Neural cell (in vitro differentiated cells): ENCODE measurements around the gene GLMN. TPM values are rescaled to one million over a fixed set of nuclear protein-coding genes. Genes with fewer than 3 reads are reported as not detected.

Experiments used
- H2AFZ ChIP-seq: fragments of 200-600, 300-800 bp; sonication (generic), shearing (Covaris generic); 2 replicates; pipeline ENCODE4 v1.6.0; 2014; ENCODE audit warnings: low read depth, mild to moderate bottlenecking, antibody characterized with exemption, low read length, moderate library complexity
- H3F3A ChIP-seq: fragments of 200-600 bp; shearing (Covaris generic); 2 replicates; pipeline ENCODE4 v1.6.1; 2016; ENCODE audit warnings: mild to moderate bottlenecking, moderate library complexity, mixed read lengths, antibody characterized with exemption, low read length; ENCODE audit not compliant: insufficient read depth, poor library complexity, severe bottlenecking
- H3K27ac ChIP-seq: fragments of 200-600, 300-800 bp; sonication (generic), shearing (Covaris generic); 2 replicates; pipeline ENCODE4 v1.5.1; 2014; ENCODE audit warnings: mild to moderate bottlenecking, low read length, moderate library complexity
- H3K27me3 ChIP-seq: fragments of 300-800, 200-600 bp; sonication (generic), shearing (Covaris generic); 2 replicates; pipeline ENCODE4 v1.6.0; 2014; ENCODE audit warnings: mild to moderate bottlenecking, low read depth, low read length, moderate library complexity; ENCODE audit not compliant: insufficient read depth
- H3K36me3 ChIP-seq: fragments of 300-800, 200-600 bp; sonication (generic), shearing (Covaris generic); 2 replicates; pipeline ENCODE4 v1.5.1; 2014; ENCODE audit warnings: mild to moderate bottlenecking, antibody characterized with exemption, low read length, moderate library complexity; ENCODE audit not compliant: insufficient read depth
- H3K4me2 ChIP-seq: fragments of 300-800, 200-600 bp; sonication (generic), shearing (Covaris generic); 2 replicates; pipeline ENCODE4 v1.6.0; 2014; ENCODE audit warnings: mild to moderate bottlenecking, low read length
- H3K4me3 ChIP-seq: fragments of 300-800, 200-600 bp; sonication (generic), shearing (Covaris generic); 2 replicates; pipeline ENCODE4 v1.5.1; 2014; ENCODE audit warnings: mild to moderate bottlenecking, low read length, moderate library complexity
- H3K79me2 ChIP-seq: fragments of 200-600 bp; shearing (Covaris generic); replicated peaks from 2 replicates; pipeline ENCODE4 v1.6.0; 2014; ENCODE audit warnings: mild to moderate bottlenecking, low read length, moderate library complexity; ENCODE audit not compliant: insufficient read depth
- H3K9ac ChIP-seq: fragments of 300-800, 200-600 bp; sonication (generic), shearing (Covaris generic); 2 replicates; pipeline ENCODE4 v1.6.1; 2016; ENCODE audit warnings: mild to moderate bottlenecking, low read length, mixed read lengths
- H3K9me2 ChIP-seq: fragments of 200-600 bp; shearing (Covaris generic); 2 replicates; pipeline ENCODE4 v1.6.1; 2016; ENCODE audit warnings: mild to moderate bottlenecking, low read length, mixed read lengths; ENCODE audit not compliant: insufficient read depth
- H3K9me3 ChIP-seq: fragments of 200-600, 300-800 bp; sonication (generic), shearing (Covaris generic); 2 replicates; pipeline ENCODE4 v1.6.1; 2016; ENCODE audit warnings: mild to moderate bottlenecking, mixed run types, low read length, moderate library complexity, mixed read lengths
- H4K20me1 ChIP-seq: fragments of 200-600 bp; shearing (Covaris generic); 2 replicates; pipeline ENCODE4 v1.6.1; 2016; ENCODE audit warnings: mild to moderate bottlenecking, mixed run types; ENCODE audit not compliant: insufficient read depth
- CTCF ChIP-seq: fragments of 450-650 bp; IDR thresholded peaks from 2 replicates; pipeline ENCODE4 v1.5.1; 2014; ENCODE audit warnings: antibody characterized with exemption, mild to moderate bottlenecking, moderate library complexity; ENCODE audit not compliant: poor library complexity, severe bottlenecking
- EP300 ChIP-seq: fragments of 450-650 bp; conservative IDR thresholded peaks from 2 replicates; pipeline ENCODE4 v1.6.1; 2014; ENCODE audit warnings: antibody characterized with exemption, mild to moderate bottlenecking, moderate library complexity; ENCODE audit not compliant: poor library complexity, severe bottlenecking
- EZH2 ChIP-seq: fragments of 200-600, 300-800 bp; shearing (Covaris generic), sonication (generic); IDR thresholded peaks from 2 replicates; pipeline ENCODE4 v1.6.1; 2014; ENCODE audit warnings: antibody characterized with exemption, low read length, borderline replicate concordance, mild to moderate bottlenecking; ENCODE audit not compliant: insufficient read depth, poor library complexity, severe bottlenecking
- MXI1 ChIP-seq: fragments of 450-650 bp; conservative IDR thresholded peaks from 2 replicates; pipeline ENCODE4 v1.6.1; 2014; ENCODE audit warnings: antibody characterized with exemption, mild to moderate bottlenecking; ENCODE audit not compliant: poor library complexity, severe bottlenecking
- POLR2AphosphoS5 ChIP-seq: IDR thresholded peaks from 2 replicates; pipeline ENCODE4 v1.6.1; 2012
- RAD21 ChIP-seq: fragments of 450-650 bp; conservative IDR thresholded peaks from 2 replicates; pipeline ENCODE4 v1.6.1; 2014; ENCODE audit warnings: antibody characterized with exemption, mild to moderate bottlenecking, moderate library complexity
- SMC3 ChIP-seq: fragments of 450-650 bp; conservative IDR thresholded peaks from 2 replicates; pipeline ENCODE4 v1.6.1; 2014; ENCODE audit warnings: antibody characterized with exemption, mild to moderate bottlenecking, moderate library complexity; ENCODE audit not compliant: poor library complexity
- TAF1 ChIP-seq: IDR thresholded peaks from 2 replicates; pipeline ENCODE4 v1.6.1; 2012; ENCODE audit warnings: low read depth
- polyA plus RNA-seq: library from polyadenylated mRNA; depleted of rRNA; stranded (reverse); fragments of >200 nt; gene quantifications from 2 replicates; pipeline ENCODE4 v1.2.3, GENCODE V29; 2014
- TF ChIP-seq, protein P1 (sequence below): IDR thresholded peaks from 2 replicates; pipeline ENCODE4 v1.6.1; 2012; ENCODE audit warnings: borderline replicate concordance

The GLMN gene
- polyA plus RNA-seq, 1 donor from 2014 or later, result 40.2 TPM

DNA sequence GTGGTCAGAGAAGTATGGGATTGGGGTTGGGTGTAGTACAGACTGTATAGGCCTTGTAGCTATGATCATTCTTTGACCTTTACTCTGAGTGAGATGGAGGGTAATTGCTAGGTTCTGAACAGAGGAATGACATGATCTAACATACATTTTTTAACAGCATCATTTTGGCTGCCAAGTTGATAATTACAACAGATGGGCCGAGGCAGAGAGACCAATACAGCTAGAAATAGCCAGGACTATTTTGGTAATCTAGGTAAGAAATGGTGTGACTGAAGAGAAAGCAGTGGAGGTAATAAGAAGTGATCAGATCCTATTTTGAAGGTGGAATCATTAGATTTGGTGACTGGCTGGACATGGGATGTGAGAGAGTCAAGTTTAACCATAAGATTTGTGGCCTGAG is 43.6 kb upstream of the GLMN start:
- H3F3A ChIP-seq, result no peaks in the 10 kb centered on the region
- H3K27ac ChIP-seq, result no peak overlapping the region
- no peaks in the 10 kb centered on the region for H3K79me2 ChIP-seq
- H3K27me3 ChIP-seq, result no peaks in the 10 kb centered on the region
- no peaks in the 10 kb centered on the region for H3K9me2 ChIP-seq
- no peaks in the 10 kb centered on the region for H4K20me1 ChIP-seq
- no peak overlapping the region for H3K4me3 ChIP-seq
- no peak overlapping the region for H3K9ac ChIP-seq
- H2AFZ ChIP-seq, result no peak overlapping the region
- no peak overlapping the region for H3K4me2 ChIP-seq
- no peaks in the 10 kb centered on the region for H3K9me3 ChIP-seq
- peaks cover 8% of the 10 kb centered on the region for H3K36me3 ChIP-seq
- no peak for TF ChIP-seq RAD21
- TF ChIP-seq, protein P1, sequence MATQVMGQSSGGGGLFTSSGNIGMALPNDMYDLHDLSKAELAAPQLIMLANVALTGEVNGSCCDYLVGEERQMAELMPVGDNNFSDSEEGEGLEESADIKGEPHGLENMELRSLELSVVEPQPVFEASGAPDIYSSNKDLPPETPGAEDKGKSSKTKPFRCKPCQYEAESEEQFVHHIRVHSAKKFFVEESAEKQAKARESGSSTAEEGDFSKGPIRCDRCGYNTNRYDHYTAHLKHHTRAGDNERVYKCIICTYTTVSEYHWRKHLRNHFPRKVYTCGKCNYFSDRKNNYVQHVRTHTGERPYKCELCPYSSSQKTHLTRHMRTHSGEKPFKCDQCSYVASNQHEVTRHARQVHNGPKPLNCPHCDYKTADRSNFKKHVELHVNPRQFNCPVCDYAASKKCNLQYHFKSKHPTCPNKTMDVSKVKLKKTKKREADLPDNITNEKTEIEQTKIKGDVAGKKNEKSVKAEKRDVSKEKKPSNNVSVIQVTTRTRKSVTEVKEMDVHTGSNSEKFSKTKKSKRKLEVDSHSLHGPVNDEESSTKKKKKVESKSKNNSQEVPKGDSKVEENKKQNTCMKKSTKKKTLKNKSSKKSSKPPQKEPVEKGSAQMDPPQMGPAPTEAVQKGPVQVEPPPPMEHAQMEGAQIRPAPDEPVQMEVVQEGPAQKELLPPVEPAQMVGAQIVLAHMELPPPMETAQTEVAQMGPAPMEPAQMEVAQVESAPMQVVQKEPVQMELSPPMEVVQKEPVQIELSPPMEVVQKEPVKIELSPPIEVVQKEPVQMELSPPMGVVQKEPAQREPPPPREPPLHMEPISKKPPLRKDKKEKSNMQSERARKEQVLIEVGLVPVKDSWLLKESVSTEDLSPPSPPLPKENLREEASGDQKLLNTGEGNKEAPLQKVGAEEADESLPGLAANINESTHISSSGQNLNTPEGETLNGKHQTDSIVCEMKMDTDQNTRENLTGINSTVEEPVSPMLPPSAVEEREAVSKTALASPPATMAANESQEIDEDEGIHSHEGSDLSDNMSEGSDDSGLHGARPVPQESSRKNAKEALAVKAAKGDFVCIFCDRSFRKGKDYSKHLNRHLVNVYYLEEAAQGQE, result no peak
- no peak for TF ChIP-seq TAF1
- TF ChIP-seq CTCF, result no peak
- TF ChIP-seq EZH2, result no peak
- TF ChIP-seq EP300, result no peak
- no peak for TF ChIP-seq SMC3
- no peak for TF ChIP-seq POLR2AphosphoS5
- no peak for TF ChIP-seq MXI1

GRCh38 chr1:92340154-92340553 is 41.4 kb upstream of the GLMN start:
- no peaks in the 10 kb centered on the region for H4K20me1 ChIP-seq
- H3K9ac ChIP-seq, result no peak overlapping the region
- H3K4me3 ChIP-seq, result no peak overlapping the region
- no peaks in the 10 kb centered on the region for H3K79me2 ChIP-seq
- no peak overlapping the region for H3K27ac ChIP-seq
- H3K4me2 ChIP-seq, result no peak overlapping the region
- H2AFZ ChIP-seq, result no peak overlapping the region
- H3F3A ChIP-seq, result no peaks in the 10 kb centered on the region
- no peak for TF ChIP-seq EZH2
- no peak for TF ChIP-seq CTCF
- TF ChIP-seq RAD21, result no peak
- TF ChIP-seq, protein P1, result no peak
- no peak for TF ChIP-seq SMC3
- TF ChIP-seq POLR2AphosphoS5, result no peak
- no peak for TF ChIP-seq EP300
- no peak for TF ChIP-seq TAF1
- TF ChIP-seq MXI1, result no peak
- no peaks in the 10 kb centered on the region for H3K27me3 ChIP-seq
- no peaks in the 10 kb centered on the region for H3K9me2 ChIP-seq
- H3K36me3 ChIP-seq, result peaks cover 8% of the 10 kb centered on the region
- no peaks in the 10 kb centered on the region for H3K9me3 ChIP-seq
